Kidney (tissue), 14 donors: Measurements from ENCODE around the gene PRKN. TPM values are rescaled to one million over a fixed set of nuclear protein-coding genes. Genes with fewer than 3 reads are reported as not detected.

Source experiments
- DNase-seq, 5 donors: peaks; one replicate each; pipeline ENCODE4 v3.0.0-alpha.2; 2013 to 2020
- FAIRE-seq: peaks from 2 replicates; lab custom pipeline; 2012; peaks lifted over from hg19 to GRCh38; lab: Jason Lieb, UNC
- H3K27ac ChIP-seq, 2 donors: one replicate each; pipeline ENCODE4 v1.7.0; 2013; ENCODE audit warnings: low read depth in 2 of 2, low read length in 2 of 2, inconsistent platforms in 1 of 2
- H3K27me3 ChIP-seq: one replicate; pipeline ENCODE4 v1.7.1; 2013; ENCODE audit warnings: low read length, inconsistent platforms; ENCODE audit not compliant: control insufficient read depth, insufficient read depth
- H3K36me3 ChIP-seq, 3 donors: one replicate each; pipeline versions ENCODE4 v1.7.0 to v1.7.1; 2013; ENCODE audit warnings: low read length in 3 of 3, control low read depth in 1 of 3, inconsistent platforms in 1 of 3; ENCODE audit not compliant: insufficient read depth in 3 of 3, control insufficient read depth in 2 of 3
- H3K4me1 ChIP-seq, 3 donors: one replicate each; pipeline versions ENCODE4 v1.7.0 to v1.7.1; 2013; ENCODE audit warnings: low read length in 3 of 3, inconsistent platforms in 1 of 3, low read depth in 1 of 3; ENCODE audit not compliant: control insufficient read depth in 2 of 3, insufficient read depth in 2 of 3
- H3K4me3 ChIP-seq, 3 donors: one replicate each; pipeline versions ENCODE4 v1.7.0 to v1.8.1; 2013; ENCODE audit warnings: low read length in 3 of 3, control low read depth in 1 of 3, inconsistent platforms in 1 of 3
- H3K9ac ChIP-seq, 3 donors: one replicate each; pipeline versions ENCODE4 v1.7.0 to v1.7.1; 2013; ENCODE audit warnings: low read length in 3 of 3, control low read depth in 1 of 3, inconsistent platforms in 1 of 3
- H3K9me3 ChIP-seq, 3 donors: one replicate each; pipeline versions ENCODE4 v1.7.0 to v1.7.1; 2013; ENCODE audit warnings: low read length in 3 of 3, control low read depth in 1 of 3, inconsistent platforms in 1 of 3; ENCODE audit not compliant: control insufficient read depth in 2 of 3, insufficient read depth in 1 of 3
- intact Hi-C: fragments of 100-400 bp; cut with DNase I; formaldehyde crosslinking; loops from one replicate; pipeline ENCODE4 v1.11.1; 2022
- polyA plus RNA-seq: library from polyadenylated mRNA; stranded (reverse); fragments of 350-450 nt; fragmentation: Illumina TruSeq; extraction: RNeasy Lipid Tissue Mini Kit (QIAGEN cat#74804); gene quantifications from one replicate; pipeline ENCODE4 v1.2.3, GENCODE V29; 2014; ENCODE audit warnings: low read depth, low replicate concordance; ENCODE audit not compliant: insufficient read depth
- total RNA-seq: library from RNA; stranded (reverse); fragmentation: NEBNext Ultra II Directional; extraction: Animal tissue kit (Norgen Biotek cat#: 25700); gene quantifications from one replicate; pipeline ENCODE4 v1.2.1, GENCODE V29; 2021
- TF ChIP-seq, protein P1 (sequence below): IDR thresholded peaks from 3 replicates; pipeline ENCODE4 v1.5.1; 2012; ENCODE audit warnings: mild to moderate bottlenecking, moderate library complexity, borderline replicate concordance; ENCODE audit not compliant: insufficient read depth; ENCODE audit errors: extremely low read depth
- donor health status: control.
- donor health status: control.
- donor health status: control.
- donor health status: control.
- donor health status: control.
- donor health status: DM: yes; HTN: yes; CAD: no.
- donor health status: Normal renal cell carcinoma (clear cell type).

The PRKN gene
- total and polyA plus RNA-seq, 2 donors from 2014 or later = 8.6 to 10.4 TPM

DNA sequence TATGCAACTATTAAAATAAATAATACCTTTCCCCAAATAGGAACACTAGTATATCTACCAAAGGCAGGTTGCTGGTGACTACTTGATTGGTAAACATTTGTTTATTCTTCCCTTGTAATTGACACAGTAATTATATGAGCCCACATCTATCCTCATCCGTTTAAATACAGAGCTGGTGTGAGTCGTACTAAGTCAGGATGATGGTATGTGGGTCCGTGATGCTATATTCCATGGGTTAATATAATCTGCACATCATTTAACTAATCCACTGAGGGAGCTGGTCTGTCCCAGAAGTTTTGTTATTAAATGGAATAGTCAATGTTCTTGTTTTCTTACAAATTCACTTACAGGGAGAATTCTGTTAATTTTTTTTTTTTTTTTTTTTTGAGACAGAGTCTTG lies 1289.7 kb downstream of the PRKN start:
- DNase-seq = no peak
- H3K27me3 ChIP-seq = no peaks in the 10 kb centered on the region
- H3K9me3 ChIP-seq = no peaks in the 10 kb centered on the region
- H3K4me3 ChIP-seq = no peak overlapping the region
- FAIRE-seq = no peak
- H3K36me3 ChIP-seq = no peaks in the 10 kb centered on the region
- TF ChIP-seq, protein P1, sequence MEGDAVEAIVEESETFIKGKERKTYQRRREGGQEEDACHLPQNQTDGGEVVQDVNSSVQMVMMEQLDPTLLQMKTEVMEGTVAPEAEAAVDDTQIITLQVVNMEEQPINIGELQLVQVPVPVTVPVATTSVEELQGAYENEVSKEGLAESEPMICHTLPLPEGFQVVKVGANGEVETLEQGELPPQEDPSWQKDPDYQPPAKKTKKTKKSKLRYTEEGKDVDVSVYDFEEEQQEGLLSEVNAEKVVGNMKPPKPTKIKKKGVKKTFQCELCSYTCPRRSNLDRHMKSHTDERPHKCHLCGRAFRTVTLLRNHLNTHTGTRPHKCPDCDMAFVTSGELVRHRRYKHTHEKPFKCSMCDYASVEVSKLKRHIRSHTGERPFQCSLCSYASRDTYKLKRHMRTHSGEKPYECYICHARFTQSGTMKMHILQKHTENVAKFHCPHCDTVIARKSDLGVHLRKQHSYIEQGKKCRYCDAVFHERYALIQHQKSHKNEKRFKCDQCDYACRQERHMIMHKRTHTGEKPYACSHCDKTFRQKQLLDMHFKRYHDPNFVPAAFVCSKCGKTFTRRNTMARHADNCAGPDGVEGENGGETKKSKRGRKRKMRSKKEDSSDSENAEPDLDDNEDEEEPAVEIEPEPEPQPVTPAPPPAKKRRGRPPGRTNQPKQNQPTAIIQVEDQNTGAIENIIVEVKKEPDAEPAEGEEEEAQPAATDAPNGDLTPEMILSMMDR = no peak
- no peak overlapping the region for H3K27ac ChIP-seq
- intact Hi-C loops = no loop called here
- H3K9ac ChIP-seq = no peak overlapping the region
- peaks cover 0 to 18% (median 5%) of the 10 kb centered on the region in 3 donors for H3K4me1 ChIP-seq

DNA sequence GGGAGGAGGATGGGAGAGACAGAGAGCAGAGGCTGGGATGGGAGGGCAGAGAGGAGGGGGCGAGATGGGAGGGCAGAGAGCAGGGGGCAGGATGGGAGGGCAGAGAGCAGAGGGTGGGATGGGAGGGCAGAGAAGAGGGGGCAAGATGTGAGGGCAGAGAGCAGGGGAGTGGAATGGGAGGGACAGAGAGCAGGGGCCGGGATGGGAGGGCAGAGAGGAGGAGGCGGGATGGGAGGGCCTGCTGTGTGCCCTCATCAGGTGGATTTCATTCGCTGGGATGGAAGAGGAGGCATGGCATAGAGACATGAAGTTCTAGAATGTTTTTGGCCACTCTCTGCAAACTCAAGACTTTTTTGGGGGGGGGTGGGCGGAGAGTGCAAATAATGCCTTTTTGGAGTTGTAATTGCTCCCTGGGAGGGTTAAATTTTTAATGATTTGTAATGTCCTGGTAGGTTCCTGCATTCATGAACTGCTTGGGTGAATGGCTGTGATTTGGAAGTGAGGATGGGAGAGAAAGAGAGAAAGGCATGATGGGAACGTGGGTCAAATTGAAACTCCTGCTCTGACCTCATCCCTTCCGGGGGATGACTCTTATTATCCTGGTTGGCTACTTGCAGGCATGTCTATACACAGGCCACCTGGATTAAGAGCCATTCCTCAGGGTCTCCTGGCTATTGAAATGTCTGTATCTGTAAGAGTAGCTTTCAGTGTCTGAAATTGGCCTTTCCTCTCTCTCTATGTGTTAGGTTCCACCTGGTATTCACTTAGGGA lies 1291.3 kb downstream of the PRKN start:
- no peak for FAIRE-seq
- intact Hi-C loops = no loop called here
- peak overlapping the region; percentile 77 to 86 for H3K27ac ChIP-seq

DNA sequence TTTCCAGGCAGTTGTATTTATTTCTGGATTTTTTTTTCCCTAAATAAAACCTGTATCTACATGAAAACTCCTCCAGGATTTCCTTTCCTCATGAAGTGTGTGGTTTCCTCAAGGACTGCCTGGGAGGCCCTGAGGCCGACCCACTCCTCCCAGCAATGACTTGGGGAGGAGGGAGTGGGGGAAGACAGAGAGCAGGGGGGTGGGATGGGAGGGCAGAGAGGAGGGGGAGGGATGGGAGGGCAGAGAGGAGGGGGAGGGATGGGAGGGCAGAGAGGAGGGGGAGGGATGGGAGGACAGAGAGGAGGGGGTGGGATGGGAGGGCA lies 1291.9 kb downstream of the PRKN start:
- TF ChIP-seq, protein P1 = no peak
- Histone ChIP-seq H3K4me1 (peaks cover 0 to 14% (median 5%) of the 10 kb centered on the region in 3 donors), H3K4me3 (no peak overlapping the region), H3K27me3 (no peaks in the 10 kb centered on the region), H3K27ac (peak overlapping the region; percentile 20 to 86), H3K9me3 (no peaks in the 10 kb centered on the region), H3K9ac (no peak overlapping the region), H3K36me3 (no peaks in the 10 kb centered on the region)
- intact Hi-C loops = no loop called here
- DNase-seq (no peak), FAIRE-seq (no peak)

More for the DNA sequence above, 1291.3 kb downstream of the PRKN start:
- no peaks in the 10 kb centered on the region for H3K27me3 ChIP-seq
- no peak overlapping the region for H3K9ac ChIP-seq
- no peak for DNase-seq
- no peaks in the 10 kb centered on the region for H3K36me3 ChIP-seq
- TF ChIP-seq, protein P1 = no peak
- H3K4me1 ChIP-seq = peaks cover 0 to 14% (median 5%) of the 10 kb centered on the region in 3 donors
- H3K9me3 ChIP-seq = no peaks in the 10 kb centered on the region
- H3K4me3 ChIP-seq = peak overlapping the region in 1 of 3 donors; percentile 15
